Neural cell (in vitro differentiated cells): ENCODE data around the gene GBX2.

Experiments
- EP300 ChIP-seq: fragments of 450-650 bp; conservative IDR thresholded peaks from 2 replicates; pipeline ENCODE4 v1.6.1; 2014; ENCODE audit warnings: antibody characterized with exemption, mild to moderate bottlenecking, moderate library complexity; ENCODE audit not compliant: poor library complexity, severe bottlenecking
- EZH2 ChIP-seq: fragments of 200-600, 300-800 bp; shearing (Covaris generic), sonication (generic); IDR thresholded peaks from 2 replicates; pipeline ENCODE4 v1.6.1; 2014; ENCODE audit warnings: antibody characterized with exemption, low read length, borderline replicate concordance, mild to moderate bottlenecking; ENCODE audit not compliant: insufficient read depth, poor library complexity, severe bottlenecking
- MXI1 ChIP-seq: fragments of 450-650 bp; conservative IDR thresholded peaks from 2 replicates; pipeline ENCODE4 v1.6.1; 2014; ENCODE audit warnings: antibody characterized with exemption, mild to moderate bottlenecking; ENCODE audit not compliant: poor library complexity, severe bottlenecking
- POLR2AphosphoS5 ChIP-seq: IDR thresholded peaks from 2 replicates; pipeline ENCODE4 v1.6.1; 2012
- RAD21 ChIP-seq: fragments of 450-650 bp; conservative IDR thresholded peaks from 2 replicates; pipeline ENCODE4 v1.6.1; 2014; ENCODE audit warnings: antibody characterized with exemption, mild to moderate bottlenecking, moderate library complexity
- SMC3 ChIP-seq: fragments of 450-650 bp; conservative IDR thresholded peaks from 2 replicates; pipeline ENCODE4 v1.6.1; 2014; ENCODE audit warnings: antibody characterized with exemption, mild to moderate bottlenecking, moderate library complexity; ENCODE audit not compliant: poor library complexity
- TAF1 ChIP-seq: IDR thresholded peaks from 2 replicates; pipeline ENCODE4 v1.6.1; 2012; ENCODE audit warnings: low read depth
- TF ChIP-seq, protein P1 (sequence below): fragments of 450-650 bp; IDR thresholded peaks from 2 replicates; pipeline ENCODE4 v1.5.1; 2014; ENCODE audit warnings: antibody characterized with exemption, mild to moderate bottlenecking, moderate library complexity; ENCODE audit not compliant: poor library complexity, severe bottlenecking
- TF ChIP-seq, protein P2 (sequence below): IDR thresholded peaks from 2 replicates; pipeline ENCODE4 v1.6.1; 2012; ENCODE audit warnings: borderline replicate concordance

DNA sequence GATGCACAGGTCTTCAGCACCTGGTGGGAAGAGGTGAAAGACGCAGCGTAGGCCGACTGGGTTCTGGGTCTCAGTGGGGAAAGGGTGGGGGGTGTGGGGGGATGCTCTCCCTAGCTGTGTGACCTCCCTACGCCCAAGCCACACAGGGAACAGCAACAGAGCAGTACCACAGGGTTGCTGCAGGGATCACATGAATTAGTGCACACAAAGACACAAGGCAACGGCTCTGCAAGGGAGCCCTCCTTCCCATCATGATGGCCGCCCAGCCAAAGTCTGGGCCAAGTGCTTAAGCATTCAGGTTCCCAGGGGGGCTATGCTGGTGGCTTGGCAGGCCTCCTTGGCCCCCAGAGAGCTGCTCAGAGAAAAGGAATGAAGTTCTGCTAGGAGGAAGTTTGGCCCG, 28.2 kb upstream of the GBX2 start:
- TF ChIP-seq, protein P1, sequence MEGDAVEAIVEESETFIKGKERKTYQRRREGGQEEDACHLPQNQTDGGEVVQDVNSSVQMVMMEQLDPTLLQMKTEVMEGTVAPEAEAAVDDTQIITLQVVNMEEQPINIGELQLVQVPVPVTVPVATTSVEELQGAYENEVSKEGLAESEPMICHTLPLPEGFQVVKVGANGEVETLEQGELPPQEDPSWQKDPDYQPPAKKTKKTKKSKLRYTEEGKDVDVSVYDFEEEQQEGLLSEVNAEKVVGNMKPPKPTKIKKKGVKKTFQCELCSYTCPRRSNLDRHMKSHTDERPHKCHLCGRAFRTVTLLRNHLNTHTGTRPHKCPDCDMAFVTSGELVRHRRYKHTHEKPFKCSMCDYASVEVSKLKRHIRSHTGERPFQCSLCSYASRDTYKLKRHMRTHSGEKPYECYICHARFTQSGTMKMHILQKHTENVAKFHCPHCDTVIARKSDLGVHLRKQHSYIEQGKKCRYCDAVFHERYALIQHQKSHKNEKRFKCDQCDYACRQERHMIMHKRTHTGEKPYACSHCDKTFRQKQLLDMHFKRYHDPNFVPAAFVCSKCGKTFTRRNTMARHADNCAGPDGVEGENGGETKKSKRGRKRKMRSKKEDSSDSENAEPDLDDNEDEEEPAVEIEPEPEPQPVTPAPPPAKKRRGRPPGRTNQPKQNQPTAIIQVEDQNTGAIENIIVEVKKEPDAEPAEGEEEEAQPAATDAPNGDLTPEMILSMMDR, result no peak
- TF ChIP-seq EZH2 (no peak), EP300 (no peak), MXI1 (no peak), TAF1 (no peak), POLR2AphosphoS5 (no peak), SMC3 (no peak), RAD21 (no peak)
- TF ChIP-seq, protein P2, sequence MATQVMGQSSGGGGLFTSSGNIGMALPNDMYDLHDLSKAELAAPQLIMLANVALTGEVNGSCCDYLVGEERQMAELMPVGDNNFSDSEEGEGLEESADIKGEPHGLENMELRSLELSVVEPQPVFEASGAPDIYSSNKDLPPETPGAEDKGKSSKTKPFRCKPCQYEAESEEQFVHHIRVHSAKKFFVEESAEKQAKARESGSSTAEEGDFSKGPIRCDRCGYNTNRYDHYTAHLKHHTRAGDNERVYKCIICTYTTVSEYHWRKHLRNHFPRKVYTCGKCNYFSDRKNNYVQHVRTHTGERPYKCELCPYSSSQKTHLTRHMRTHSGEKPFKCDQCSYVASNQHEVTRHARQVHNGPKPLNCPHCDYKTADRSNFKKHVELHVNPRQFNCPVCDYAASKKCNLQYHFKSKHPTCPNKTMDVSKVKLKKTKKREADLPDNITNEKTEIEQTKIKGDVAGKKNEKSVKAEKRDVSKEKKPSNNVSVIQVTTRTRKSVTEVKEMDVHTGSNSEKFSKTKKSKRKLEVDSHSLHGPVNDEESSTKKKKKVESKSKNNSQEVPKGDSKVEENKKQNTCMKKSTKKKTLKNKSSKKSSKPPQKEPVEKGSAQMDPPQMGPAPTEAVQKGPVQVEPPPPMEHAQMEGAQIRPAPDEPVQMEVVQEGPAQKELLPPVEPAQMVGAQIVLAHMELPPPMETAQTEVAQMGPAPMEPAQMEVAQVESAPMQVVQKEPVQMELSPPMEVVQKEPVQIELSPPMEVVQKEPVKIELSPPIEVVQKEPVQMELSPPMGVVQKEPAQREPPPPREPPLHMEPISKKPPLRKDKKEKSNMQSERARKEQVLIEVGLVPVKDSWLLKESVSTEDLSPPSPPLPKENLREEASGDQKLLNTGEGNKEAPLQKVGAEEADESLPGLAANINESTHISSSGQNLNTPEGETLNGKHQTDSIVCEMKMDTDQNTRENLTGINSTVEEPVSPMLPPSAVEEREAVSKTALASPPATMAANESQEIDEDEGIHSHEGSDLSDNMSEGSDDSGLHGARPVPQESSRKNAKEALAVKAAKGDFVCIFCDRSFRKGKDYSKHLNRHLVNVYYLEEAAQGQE, result no peak
